ENCODE measurements around the gene ABCC10.

GRCh38 chr6:43448916-43449315, 21.6 kb downstream of the ABCC10 start:
- no peak for TF ChIP-seq POLR2AphosphoS5 (IDR thresholded peaks at IDR 0.05; ENCODE audit: insufficient read depth in 1 of 2, low read depth in 1 of 2)
- no peak for TF ChIP-seq CTCF (IDR thresholded peaks at IDR 0.05)
- no peak for TF ChIP-seq POLR2A (IDR thresholded peaks at IDR 0.05)
